ENCODE results near the gene ATRAID. TPM values are rescaled to one million over a fixed set of nuclear protein-coding genes. Genes with fewer than 3 reads are reported as not detected.
A peak's percentile ranks its signal among the peaks of the same experiment; 100 is the strongest.

Gene ATRAID
- total and polyA plus RNA-seq, 2 experiments from 2014 or later = 129 to 154 TPM

DNA sequence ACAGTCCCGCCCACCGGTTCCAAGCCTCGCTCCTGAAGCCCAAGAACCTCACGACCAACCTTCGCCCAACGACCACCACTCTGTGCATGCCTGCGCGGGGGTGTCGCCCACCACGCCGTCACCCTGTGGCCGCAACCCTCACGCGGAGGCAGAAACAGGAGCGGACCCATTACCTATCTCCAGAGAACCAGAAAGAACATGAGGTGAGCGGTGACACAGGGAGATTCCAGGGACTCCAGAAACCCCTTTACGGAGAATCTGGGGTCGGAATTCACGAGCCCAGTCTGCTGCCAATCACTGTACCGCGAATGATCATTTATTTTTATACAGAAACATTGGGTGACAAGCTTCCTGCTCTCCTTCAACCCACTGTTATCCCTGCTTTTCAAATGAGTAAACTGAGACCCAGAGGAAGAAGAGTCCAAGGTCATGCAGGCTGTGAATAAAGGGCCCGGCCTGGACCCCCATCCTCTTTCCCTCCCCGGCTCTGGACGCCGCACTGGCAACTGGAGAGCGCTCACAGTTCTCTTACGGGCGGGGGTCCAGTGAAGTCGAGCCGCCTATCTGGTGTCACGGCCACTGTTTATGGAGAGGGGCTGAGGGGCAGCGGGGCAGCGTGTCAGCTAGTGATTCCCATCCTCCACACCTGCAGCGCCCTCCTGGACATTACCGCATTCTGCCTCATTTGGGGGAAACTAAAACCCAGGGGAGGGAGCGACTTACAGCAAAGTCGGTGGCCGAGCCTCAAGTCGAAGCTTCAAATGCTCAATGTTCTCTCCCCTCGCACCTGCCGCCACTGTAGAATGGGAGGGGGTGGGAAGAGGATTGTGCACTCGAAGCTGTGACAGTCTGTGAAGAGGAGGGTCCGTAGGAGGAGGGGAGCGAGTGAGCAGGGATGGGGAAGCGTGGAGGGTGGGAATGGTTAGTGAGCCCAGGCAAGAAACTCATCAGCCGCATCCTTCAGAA is 51.7 kb downstream of the ATRAID start:
- no peaks in the 10 kb centered on the region; the same call in 2 of the 3 replicates for H3K36me3 Mint-ChIP-seq (ENCODE audit: low read depth)
- ATAC-seq = peak; percentile 3
- Histone ChIP-seq H3K4me2 (peak overlapping the region; percentile 98), H3K9me2 (ENCODE audit: insufficient read depth) (no peaks in the 10 kb centered on the region), H3K27ac (ENCODE audit: low read depth) (no peak overlapping the region), H3K4me1 (ENCODE audit: insufficient read depth) (peaks cover 17% of the 10 kb centered on the region), H3K79me2 (replicated peaks; ENCODE audit: insufficient read depth) (no peaks in the 10 kb centered on the region), H3K4me3 (peak overlapping the region; percentile 82), H3K36me3 (ENCODE audit: insufficient read depth) (no peaks in the 10 kb centered on the region), H2AFZ (peak overlapping the region; percentile 99), H4K20me1 (replicated peaks; ENCODE audit: insufficient read depth) (no peaks in the 10 kb centered on the region; the same call in 1 of the 2 replicates), H3F3A (replicated peaks; ENCODE audit: low read depth) (0 out of 2 replicates have a peak, but pooled peaks cover 9% of the 10 kb centered on the region), H3K27me3 (ENCODE audit: insufficient read depth) (peaks cover 82% of the 10 kb centered on the region)
- H3K4me3 Mint-ChIP-seq = peak overlapping the region; percentile 79
- peak; percentile 83 for TF ChIP-seq EZH2 (IDR thresholded peaks at IDR 0.05; ENCODE audit: low read depth, unreplicated experiment)
- TF ChIP-seq EZH2phosphoT487 (IDR thresholded peaks at IDR 0.05; ENCODE audit: unreplicated experiment) = peak; percentile 79
- no peak for TF ChIP-seq ZNF331 (CRISPR knock-in tag; IDR thresholded peaks at IDR 0.05; ENCODE audit: low read depth)
- DNase-seq (ENCODE audit: low spot score) = peak; percentile 58
- peaks cover 47% of the 10 kb centered on the region for H3K27me3 Mint-ChIP-seq (ENCODE audit: insufficient read depth, low read depth, poor library complexity)
- no peak overlapping the region for H3K27ac Mint-ChIP-seq
- no peaks in the 10 kb centered on the region for H3K9me3 Mint-ChIP-seq
- peaks cover 23% of the 10 kb centered on the region for H3K4me1 Mint-ChIP-seq

DNA sequence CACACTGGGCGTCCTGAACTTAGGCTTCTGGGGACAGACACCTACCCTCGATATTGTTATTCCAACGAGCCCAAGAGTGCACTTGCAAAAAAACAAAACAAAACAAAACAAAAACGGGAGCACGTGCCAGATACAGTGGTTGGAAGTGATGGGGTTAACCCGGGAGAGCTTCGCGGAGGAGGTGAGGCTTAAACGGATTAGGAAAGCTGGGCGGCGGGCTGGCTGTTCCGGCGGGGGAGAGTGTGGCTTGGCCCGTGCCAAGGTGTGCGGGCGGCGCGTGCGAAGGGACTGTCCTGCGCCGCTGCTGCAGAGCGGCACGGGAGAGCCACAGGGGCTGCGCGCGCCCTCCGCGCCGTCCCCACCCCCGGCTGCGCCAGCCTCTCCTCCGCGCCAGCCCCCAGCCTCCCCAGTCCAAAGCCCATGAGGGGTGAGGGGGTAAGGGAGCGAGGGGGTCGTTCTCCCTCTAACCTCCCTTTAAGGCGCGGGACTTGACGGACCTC is 52.5 kb downstream of the ATRAID start:
- Mint-ChIP-seq H3K4me1 (peaks cover 23% of the 10 kb centered on the region), H3K36me3 (ENCODE audit: low read depth) (no peaks in the 10 kb centered on the region; the same call in 2 of the 3 replicates), H3K27ac (no peak overlapping the region), H3K27me3 (ENCODE audit: insufficient read depth, low read depth, poor library complexity) (peaks cover 46% of the 10 kb centered on the region), H3K9me3 (no peaks in the 10 kb centered on the region), H3K4me3 (peak overlapping the region; percentile 79)
- Histone ChIP-seq H3K4me1 (ENCODE audit: insufficient read depth) (peaks cover 17% of the 10 kb centered on the region), H3K27ac (ENCODE audit: low read depth) (no peak overlapping the region), H3K4me3 (peak overlapping the region; percentile 82), H4K20me1 (replicated peaks; ENCODE audit: insufficient read depth) (no peaks in the 10 kb centered on the region; the same call in 1 of the 2 replicates), H3K9me2 (ENCODE audit: insufficient read depth) (no peaks in the 10 kb centered on the region), H3K36me3 (ENCODE audit: insufficient read depth) (no peaks in the 10 kb centered on the region), H3K27me3 (ENCODE audit: insufficient read depth) (peaks cover 82% of the 10 kb centered on the region), H3K4me2 (peak overlapping the region; percentile 98), H2AFZ (peak overlapping the region; percentile 99), H3K79me2 (replicated peaks; ENCODE audit: insufficient read depth) (no peaks in the 10 kb centered on the region), H3F3A (replicated peaks; ENCODE audit: low read depth) (0 out of 2 replicates have a peak, but pooled peaks cover 9% of the 10 kb centered on the region)
- DNase-seq (ENCODE audit: low spot score) = peak; percentile 77
- peak; percentile 56 for ATAC-seq
- TF ChIP-seq POLR2AphosphoS5 (IDR thresholded peaks at IDR 0.05; ENCODE audit: low read depth) (peak; percentile 18), EZH2 (IDR thresholded peaks at IDR 0.05; ENCODE audit: low read depth, unreplicated experiment) (peak; percentile 9), NANOG (IDR thresholded peaks at IDR 0.05; ENCODE audit: borderline replicate concordance) (no peak)
- TF ChIP-seq, protein P1, sequence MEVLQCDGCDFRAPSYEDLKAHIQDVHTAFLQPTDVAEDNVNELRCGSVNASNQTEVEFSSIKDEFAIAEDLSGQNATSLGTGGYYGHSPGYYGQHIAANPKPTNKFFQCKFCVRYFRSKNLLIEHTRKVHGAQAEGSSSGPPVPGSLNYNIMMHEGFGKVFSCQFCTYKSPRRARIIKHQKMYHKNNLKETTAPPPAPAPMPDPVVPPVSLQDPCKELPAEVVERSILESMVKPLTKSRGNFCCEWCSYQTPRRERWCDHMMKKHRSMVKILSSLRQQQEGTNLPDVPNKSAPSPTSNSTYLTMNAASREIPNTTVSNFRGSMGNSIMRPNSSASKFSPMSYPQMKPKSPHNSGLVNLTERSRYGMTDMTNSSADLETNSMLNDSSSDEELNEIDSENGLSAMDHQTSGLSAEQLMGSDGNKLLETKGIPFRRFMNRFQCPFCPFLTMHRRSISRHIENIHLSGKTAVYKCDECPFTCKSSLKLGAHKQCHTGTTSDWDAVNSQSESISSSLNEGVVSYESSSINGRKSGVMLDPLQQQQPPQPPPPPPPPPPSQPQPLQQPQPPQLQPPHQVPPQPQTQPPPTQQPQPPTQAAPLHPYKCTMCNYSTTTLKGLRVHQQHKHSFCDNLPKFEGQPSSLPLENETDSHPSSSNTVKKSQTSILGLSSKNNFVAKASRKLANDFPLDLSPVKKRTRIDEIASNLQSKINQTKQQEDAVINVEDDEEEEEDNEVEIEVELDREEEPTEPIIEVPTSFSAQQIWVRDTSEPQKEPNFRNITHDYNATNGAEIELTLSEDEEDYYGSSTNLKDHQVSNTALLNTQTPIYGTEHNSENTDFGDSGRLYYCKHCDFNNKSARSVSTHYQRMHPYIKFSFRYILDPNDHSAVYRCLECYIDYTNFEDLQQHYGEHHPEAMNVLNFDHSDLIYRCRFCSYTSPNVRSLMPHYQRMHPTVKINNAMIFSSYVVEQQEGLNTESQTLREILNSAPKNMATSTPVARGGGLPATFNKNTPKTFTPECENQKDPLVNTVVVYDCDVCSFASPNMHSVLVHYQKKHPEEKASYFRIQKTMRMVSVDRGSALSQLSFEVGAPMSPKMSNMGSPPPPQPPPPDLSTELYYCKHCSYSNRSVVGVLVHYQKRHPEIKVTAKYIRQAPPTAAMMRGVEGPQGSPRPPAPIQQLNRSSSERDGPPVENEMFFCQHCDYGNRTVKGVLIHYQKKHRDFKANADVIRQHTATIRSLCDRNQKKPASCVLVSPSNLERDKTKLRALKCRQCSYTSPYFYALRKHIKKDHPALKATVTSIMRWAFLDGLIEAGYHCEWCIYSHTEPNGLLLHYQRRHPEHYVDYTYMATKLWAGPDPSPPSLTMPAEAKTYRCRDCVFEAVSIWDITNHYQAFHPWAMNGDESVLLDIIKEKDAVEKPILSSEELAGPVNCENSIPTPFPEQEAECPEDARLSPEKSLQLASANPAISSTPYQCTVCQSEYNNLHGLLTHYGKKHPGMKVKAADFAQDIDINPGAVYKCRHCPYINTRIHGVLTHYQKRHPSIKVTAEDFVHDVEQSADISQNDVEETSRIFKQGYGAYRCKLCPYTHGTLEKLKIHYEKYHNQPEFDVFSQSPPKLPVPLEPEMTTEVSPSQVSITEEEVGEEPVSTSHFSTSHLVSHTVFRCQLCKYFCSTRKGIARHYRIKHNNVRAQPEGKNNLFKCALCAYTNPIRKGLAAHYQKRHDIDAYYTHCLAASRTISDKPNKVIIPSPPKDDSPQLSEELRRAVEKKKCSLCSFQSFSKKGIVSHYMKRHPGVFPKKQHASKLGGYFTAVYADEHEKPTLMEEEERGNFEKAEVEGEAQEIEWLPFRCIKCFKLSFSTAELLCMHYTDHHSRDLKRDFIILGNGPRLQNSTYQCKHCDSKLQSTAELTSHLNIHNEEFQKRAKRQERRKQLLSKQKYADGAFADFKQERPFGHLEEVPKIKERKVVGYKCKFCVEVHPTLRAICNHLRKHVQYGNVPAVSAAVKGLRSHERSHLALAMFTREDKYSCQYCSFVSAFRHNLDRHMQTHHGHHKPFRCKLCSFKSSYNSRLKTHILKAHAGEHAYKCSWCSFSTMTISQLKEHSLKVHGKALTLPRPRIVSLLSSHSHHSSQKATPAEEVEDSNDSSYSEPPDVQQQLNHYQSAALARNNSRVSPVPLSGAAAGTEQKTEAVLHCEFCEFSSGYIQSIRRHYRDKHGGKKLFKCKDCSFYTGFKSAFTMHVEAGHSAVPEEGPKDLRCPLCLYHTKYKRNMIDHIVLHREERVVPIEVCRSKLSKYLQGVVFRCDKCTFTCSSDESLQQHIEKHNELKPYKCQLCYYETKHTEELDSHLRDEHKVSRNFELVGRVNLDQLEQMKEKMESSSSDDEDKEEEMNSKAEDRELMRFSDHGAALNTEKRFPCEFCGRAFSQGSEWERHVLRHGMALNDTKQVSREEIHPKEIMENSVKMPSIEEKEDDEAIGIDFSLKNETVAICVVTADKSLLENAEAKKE (CRISPR knock-in tag; IDR thresholded peaks at IDR 0.05) = no peak
- TF ChIP-seq, protein P2, sequence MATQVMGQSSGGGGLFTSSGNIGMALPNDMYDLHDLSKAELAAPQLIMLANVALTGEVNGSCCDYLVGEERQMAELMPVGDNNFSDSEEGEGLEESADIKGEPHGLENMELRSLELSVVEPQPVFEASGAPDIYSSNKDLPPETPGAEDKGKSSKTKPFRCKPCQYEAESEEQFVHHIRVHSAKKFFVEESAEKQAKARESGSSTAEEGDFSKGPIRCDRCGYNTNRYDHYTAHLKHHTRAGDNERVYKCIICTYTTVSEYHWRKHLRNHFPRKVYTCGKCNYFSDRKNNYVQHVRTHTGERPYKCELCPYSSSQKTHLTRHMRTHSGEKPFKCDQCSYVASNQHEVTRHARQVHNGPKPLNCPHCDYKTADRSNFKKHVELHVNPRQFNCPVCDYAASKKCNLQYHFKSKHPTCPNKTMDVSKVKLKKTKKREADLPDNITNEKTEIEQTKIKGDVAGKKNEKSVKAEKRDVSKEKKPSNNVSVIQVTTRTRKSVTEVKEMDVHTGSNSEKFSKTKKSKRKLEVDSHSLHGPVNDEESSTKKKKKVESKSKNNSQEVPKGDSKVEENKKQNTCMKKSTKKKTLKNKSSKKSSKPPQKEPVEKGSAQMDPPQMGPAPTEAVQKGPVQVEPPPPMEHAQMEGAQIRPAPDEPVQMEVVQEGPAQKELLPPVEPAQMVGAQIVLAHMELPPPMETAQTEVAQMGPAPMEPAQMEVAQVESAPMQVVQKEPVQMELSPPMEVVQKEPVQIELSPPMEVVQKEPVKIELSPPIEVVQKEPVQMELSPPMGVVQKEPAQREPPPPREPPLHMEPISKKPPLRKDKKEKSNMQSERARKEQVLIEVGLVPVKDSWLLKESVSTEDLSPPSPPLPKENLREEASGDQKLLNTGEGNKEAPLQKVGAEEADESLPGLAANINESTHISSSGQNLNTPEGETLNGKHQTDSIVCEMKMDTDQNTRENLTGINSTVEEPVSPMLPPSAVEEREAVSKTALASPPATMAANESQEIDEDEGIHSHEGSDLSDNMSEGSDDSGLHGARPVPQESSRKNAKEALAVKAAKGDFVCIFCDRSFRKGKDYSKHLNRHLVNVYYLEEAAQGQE (IDR thresholded peaks at IDR 0.05; ENCODE audit: unreplicated experiment) = no peak
- TF ChIP-seq, protein P3, sequence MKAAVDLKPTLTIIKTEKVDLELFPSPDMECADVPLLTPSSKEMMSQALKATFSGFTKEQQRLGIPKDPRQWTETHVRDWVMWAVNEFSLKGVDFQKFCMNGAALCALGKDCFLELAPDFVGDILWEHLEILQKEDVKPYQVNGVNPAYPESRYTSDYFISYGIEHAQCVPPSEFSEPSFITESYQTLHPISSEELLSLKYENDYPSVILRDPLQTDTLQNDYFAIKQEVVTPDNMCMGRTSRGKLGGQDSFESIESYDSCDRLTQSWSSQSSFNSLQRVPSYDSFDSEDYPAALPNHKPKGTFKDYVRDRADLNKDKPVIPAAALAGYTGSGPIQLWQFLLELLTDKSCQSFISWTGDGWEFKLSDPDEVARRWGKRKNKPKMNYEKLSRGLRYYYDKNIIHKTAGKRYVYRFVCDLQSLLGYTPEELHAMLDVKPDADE (IDR thresholded peaks at IDR 0.05) = no peak

All from GM23338 (cell line).